ENCODE data around the gene GIMAP7. TPM values are rescaled to one million over a fixed set of nuclear protein-coding genes. Genes with fewer than 3 reads are reported as not detected.

GIMAP7 gene
- total RNA-seq: 10 to 100 TPM; 12.4 to 35.2 (median 24.0) TPM

- H3K36me3 ChIP-seq: no peaks in the 10 kb centered on the region
Observed at GRCh38 chr7:150514748-150515222, at the start of gene GIMAP7. Gene GIMAP7, plus strand, starts transcription at chr7:150514872. Its CDS starts 5,103 bp downstream, at chr7:150519975.

GRCh38 chr7:150464962-150465361 lies 49.7 kb upstream of the GIMAP7 start:
- no peaks in the 10 kb centered on the region for H3K27me3 ChIP-seq
- 82 to 90% methylated on average over 1 of the region's 1 CpG for WGBS, 2 donors
- intact Hi-C loops (cut with DNase I): no loop called here
- H3K4me3 ChIP-seq (replicated peaks in 1 of 3): no peak overlapping the region
- no peak overlapping the region for H3K27ac ChIP-seq
- H3K9me3 ChIP-seq: no peaks in the 10 kb centered on the region
- TF ChIP-seq CTCF (IDR thresholded peaks at IDR 0.05) (no peak), POLR2A (IDR thresholded peaks at IDR 0.05) (no peak)
- H3K4me1 ChIP-seq: no peaks in the 10 kb centered on the region
- H3K36me3 ChIP-seq: no peaks in the 10 kb centered on the region
- no peak for DNase-seq

More at GRCh38 chr7:150514748-150515222, at the start of gene GIMAP7:
- intact Hi-C loops (cut with DNase I): no loop called here
- 10 to 15% methylated on average over 3 of the region's 3 CpGs for WGBS, 2 donors
- H3K27me3 ChIP-seq: no peaks in the 10 kb centered on the region
- peak; percentile 5 to 22 for DNase-seq
- H3K27ac ChIP-seq: peak within 1 kb of the TSS; percentile 39 to 68 (median 65)
- peaks cover 0 to 6% of the 10 kb centered on the region in 2 donors for H3K4me1 ChIP-seq
- peak within 1 kb of the TSS in 1 of 3 donors; percentile 25 for H3K4me3 ChIP-seq (replicated peaks in 1 of 3)
- TF ChIP-seq CTCF (IDR thresholded peaks at IDR 0.05) (no peak), POLR2A (IDR thresholded peaks at IDR 0.05) (peak in 1 of 2 donors; percentile 41)
- no peaks in the 10 kb centered on the region for H3K9me3 ChIP-seq

GRCh38 chr7:150465414-150465813 lies 49.3 kb upstream of the GIMAP7 start:
- Histone ChIP-seq H3K27ac (no peak overlapping the region), H3K4me1 (no peaks in the 10 kb centered on the region), H3K9me3 (no peaks in the 10 kb centered on the region), H3K36me3 (no peaks in the 10 kb centered on the region), H3K4me3 (replicated peaks in 1 of 3) (no peak overlapping the region), H3K27me3 (no peaks in the 10 kb centered on the region)
- 91 to 98% methylated on average over 2 of the region's 2 CpGs for WGBS, 2 donors
- no peak for DNase-seq
- intact Hi-C loops (cut with DNase I): no loop called here
- TF ChIP-seq CTCF (IDR thresholded peaks at IDR 0.05) (no peak), POLR2A (IDR thresholded peaks at IDR 0.05) (no peak)

GRCh38 chr7:150466477-150466876 lies 48.2 kb upstream of the GIMAP7 start:
- no peaks in the 10 kb centered on the region for H3K9me3 ChIP-seq
- intact Hi-C loops (cut with DNase I): no loop called here
- no peak for TF ChIP-seq CTCF (IDR thresholded peaks at IDR 0.05)
- TF ChIP-seq POLR2A (IDR thresholded peaks at IDR 0.05): peak in 1 of 2 donors; percentile 31
- DNase-seq: peak in 1 of 2 donors; percentile 21
- no peak overlapping the region for H3K27ac ChIP-seq
- peaks cover 0 to 3% of the 10 kb centered on the region in 2 donors for H3K4me1 ChIP-seq
- no peaks in the 10 kb centered on the region for H3K27me3 ChIP-seq
- 64 to 68% methylated on average over 6 of the region's 6 CpGs for WGBS, 2 donors
- no peaks in the 10 kb centered on the region for H3K36me3 ChIP-seq
- no peak overlapping the region for H3K4me3 ChIP-seq (replicated peaks in 1 of 3)

- no peaks in the 10 kb centered on the region for H3K36me3 ChIP-seq
- H3K4me3 ChIP-seq (replicated peaks in 1 of 3): peak overlapping the region in 1 of 3 donors; percentile 19
- intact Hi-C loops (cut with DNase I): no loop called here
- WGBS, 2 donors: 82 to 96% methylated on average over 3 of the region's 3 CpGs
- peaks cover 10 to 12% of the 10 kb centered on the region in 2 donors for H3K4me1 ChIP-seq
- no peak for DNase-seq
- no peaks in the 10 kb centered on the region for H3K27me3 ChIP-seq
- no peak for TF ChIP-seq POLR2A (IDR thresholded peaks at IDR 0.05)
- no peak for TF ChIP-seq CTCF (IDR thresholded peaks at IDR 0.05)
- H3K9me3 ChIP-seq: no peaks in the 10 kb centered on the region
- H3K27ac ChIP-seq: peak overlapping the region in 1 of 3 donors; percentile 41
Observed at GRCh38 chr7:150468241-150468640, 46.4 kb upstream of the GIMAP7 start.

All from thyroid gland (tissue), 4 donors.